ENCODE results near the gene NANP. TPM values are rescaled to one million over a fixed set of nuclear protein-coding genes. Genes with fewer than 3 reads are reported as not detected.

The NANP gene
- total RNA-seq, 2 donors from 2014 or later: 2.6 to 9.6 TPM

- 72 to 84% methylated on average over 8 to 11 of the region's 11 CpGs for WGBS, 2 donors
- ATAC-seq (no peak), DNase-seq (no peak)
- no peak overlapping the region for H3K4me3 ChIP-seq
- no peak overlapping the region for H3K27ac ChIP-seq
- H3K36me3 ChIP-seq (replicated peaks in 1 of 2; ENCODE audit: insufficient read depth in 1 of 2, low read depth in 2 of 2): no peaks in the 10 kb centered on the region
- no peaks in the 10 kb centered on the region for H3K9me3 ChIP-seq
- intact Hi-C loops (cut with DNase I): no loop called here
- H3K4me1 ChIP-seq: peaks cover 15% of the 10 kb centered on the region
- TF ChIP-seq CTCF (IDR thresholded peaks at IDR 0.05) (no peak), POLR2A (IDR thresholded peaks at IDR 0.05) (no peak)
- no peaks in the 10 kb centered on the region for H3K27me3 ChIP-seq
Observed at GRCh38 chr20:25579081-25579770, 44.6 kb downstream of the NANP start.

- H3K4me3 ChIP-seq: no peak overlapping the region
- DNase-seq: no peak
- H3K27me3 ChIP-seq: no peaks in the 10 kb centered on the region
- no peak for TF ChIP-seq POLR2A (IDR thresholded peaks at IDR 0.05)
- no peak for TF ChIP-seq CTCF (IDR thresholded peaks at IDR 0.05)
- H3K4me1 ChIP-seq: peaks cover 8% of the 10 kb centered on the region
- no peak for ATAC-seq
- no peaks in the 10 kb centered on the region for H3K36me3 ChIP-seq (replicated peaks in 1 of 2; ENCODE audit: insufficient read depth in 1 of 2, low read depth in 2 of 2)
- no peak overlapping the region for H3K27ac ChIP-seq
- H3K9me3 ChIP-seq: no peaks in the 10 kb centered on the region
- intact Hi-C loops (cut with DNase I): no loop called here
- 66 to 68% methylated on average over 8 to 16 of the region's 16 CpGs for WGBS, 2 donors
Observed at GRCh38 chr20:25576783-25577530, 46.9 kb downstream of the NANP start.

- TF ChIP-seq POLR2A (IDR thresholded peaks at IDR 0.05): no peak
- no peak for TF ChIP-seq CTCF (IDR thresholded peaks at IDR 0.05)
- no peak for ATAC-seq
- Histone ChIP-seq H3K4me3 (no peak overlapping the region), H3K36me3 (replicated peaks in 1 of 2; ENCODE audit: insufficient read depth in 1 of 2, low read depth in 2 of 2) (no peaks in the 10 kb centered on the region), H3K4me1 (no peaks in the 10 kb centered on the region), H3K9me3 (no peaks in the 10 kb centered on the region), H3K27me3 (no peaks in the 10 kb centered on the region), H3K27ac (no peak overlapping the region)
- no peak for DNase-seq
- 70 to 85% methylated on average over 3 of the region's 3 CpGs for WGBS, 2 donors
- intact Hi-C loops (cut with DNase I): no loop called here
Observed at GRCh38 chr20:25574411-25574810, 49.4 kb downstream of the NANP start.

DNA sequence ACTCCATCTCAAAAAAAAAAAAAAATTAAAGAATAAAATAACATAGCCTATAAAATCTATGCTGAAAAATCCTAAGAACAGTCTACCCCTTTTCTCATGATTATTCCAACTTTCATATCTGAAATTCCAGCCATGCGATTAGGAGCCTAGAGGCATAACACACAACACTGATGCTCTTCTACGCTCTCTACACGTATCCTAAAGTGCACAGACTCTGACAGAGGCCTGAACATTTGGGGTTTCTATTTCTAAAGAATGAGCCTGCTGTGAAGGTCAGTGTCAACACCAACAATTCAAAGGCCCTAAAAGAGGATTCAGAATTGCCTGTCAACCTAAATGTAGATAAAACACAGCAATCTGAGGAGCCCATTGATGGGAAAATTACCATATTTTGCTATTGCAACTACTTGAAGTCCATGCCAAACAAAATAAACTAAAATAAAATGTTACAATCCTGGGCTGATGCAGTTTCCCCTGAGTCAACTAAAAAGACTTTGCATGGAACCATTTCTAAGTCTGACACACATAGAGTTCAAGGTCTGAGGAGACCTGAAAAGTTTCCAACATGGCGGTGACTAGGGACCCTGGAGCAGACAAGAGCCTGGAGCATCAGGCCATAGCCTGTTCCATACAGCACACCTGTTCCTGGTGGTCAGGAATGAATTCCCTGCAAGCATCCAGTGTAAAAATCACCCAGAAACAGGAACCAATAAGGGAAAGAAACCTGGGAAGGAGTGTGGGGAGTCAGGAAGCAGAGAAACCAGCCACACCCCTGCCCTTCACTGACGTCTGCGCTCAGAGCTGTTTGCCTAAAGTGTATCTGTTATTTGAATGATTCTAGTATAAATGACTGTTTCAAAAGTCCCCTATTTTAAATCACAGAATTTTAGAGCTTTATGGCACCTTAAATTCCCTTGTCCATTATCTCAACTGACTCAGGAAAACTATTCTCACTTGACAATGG lies 50.2 kb downstream of the NANP start:
- H3K9me3 ChIP-seq: no peaks in the 10 kb centered on the region
- DNase-seq (no peak), ATAC-seq (no peak)
- intact Hi-C loops (cut with DNase I): no loop called here
- 85 to 86% methylated on average over 6 of the region's 6 CpGs for WGBS, 2 donors
- no peak for TF ChIP-seq CTCF (IDR thresholded peaks at IDR 0.05)
- no peak for TF ChIP-seq POLR2A (IDR thresholded peaks at IDR 0.05)
- no peaks in the 10 kb centered on the region for H3K4me1 ChIP-seq
- H3K4me3 ChIP-seq: no peak overlapping the region
- no peak overlapping the region for H3K27ac ChIP-seq
- no peaks in the 10 kb centered on the region for H3K27me3 ChIP-seq
- no peaks in the 10 kb centered on the region for H3K36me3 ChIP-seq (replicated peaks in 1 of 2; ENCODE audit: insufficient read depth in 1 of 2, low read depth in 2 of 2)
